HG02623 (cell line): ENCODE results near the gene NDUFS6.
A peak's percentile ranks its signal among the peaks of the same experiment; 100 is the strongest.
"Not testable (repeated sequence)": the region's sequence is repeated elsewhere in the genome, so short reads cannot be mapped to it uniquely, and the experiment has no call there.

Experiments used
- ATAC-seq: cut with Tn5 transposase; IDR thresholded peaks from one replicate; pipeline ENCODE4 v1.9.1; 2021; ENCODE audit warnings: moderate library complexity; ENCODE audit not compliant: unreplicated experiment

The NDUFS6 gene

DNA sequence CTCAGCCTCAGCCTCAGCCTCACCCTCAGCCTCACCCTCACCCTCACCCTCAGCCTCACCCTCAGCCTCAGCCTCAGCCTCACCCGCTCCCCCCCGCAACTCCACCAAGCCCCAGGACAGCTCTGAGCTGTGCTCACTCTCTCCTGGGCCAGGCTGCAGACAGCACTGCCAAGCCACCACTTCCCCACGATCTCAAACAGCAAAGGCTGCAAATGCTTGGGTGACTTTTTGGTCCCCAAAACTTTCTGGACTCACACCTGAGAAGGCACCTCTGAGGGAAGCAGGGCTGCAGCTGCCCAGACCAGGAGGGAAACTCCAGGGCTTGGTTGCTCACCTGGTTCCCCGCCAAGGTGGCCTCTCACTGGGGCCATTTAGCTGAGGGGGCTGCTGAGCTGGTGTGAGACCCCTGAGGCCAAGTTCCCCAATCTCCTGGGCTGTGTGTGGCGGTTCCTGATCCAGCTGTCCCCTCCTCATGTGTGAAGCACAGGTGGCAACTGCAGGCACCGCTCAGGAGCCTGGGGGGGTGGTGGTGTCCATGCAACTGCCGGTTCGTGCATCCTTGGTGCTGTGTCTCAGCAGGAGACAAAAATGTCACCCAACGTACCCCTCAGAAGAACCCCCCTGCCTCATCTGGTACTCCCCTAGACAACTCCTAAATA is 19.4 kb upstream of the NDUFS6 start:
- no peak for ATAC-seq

DNA sequence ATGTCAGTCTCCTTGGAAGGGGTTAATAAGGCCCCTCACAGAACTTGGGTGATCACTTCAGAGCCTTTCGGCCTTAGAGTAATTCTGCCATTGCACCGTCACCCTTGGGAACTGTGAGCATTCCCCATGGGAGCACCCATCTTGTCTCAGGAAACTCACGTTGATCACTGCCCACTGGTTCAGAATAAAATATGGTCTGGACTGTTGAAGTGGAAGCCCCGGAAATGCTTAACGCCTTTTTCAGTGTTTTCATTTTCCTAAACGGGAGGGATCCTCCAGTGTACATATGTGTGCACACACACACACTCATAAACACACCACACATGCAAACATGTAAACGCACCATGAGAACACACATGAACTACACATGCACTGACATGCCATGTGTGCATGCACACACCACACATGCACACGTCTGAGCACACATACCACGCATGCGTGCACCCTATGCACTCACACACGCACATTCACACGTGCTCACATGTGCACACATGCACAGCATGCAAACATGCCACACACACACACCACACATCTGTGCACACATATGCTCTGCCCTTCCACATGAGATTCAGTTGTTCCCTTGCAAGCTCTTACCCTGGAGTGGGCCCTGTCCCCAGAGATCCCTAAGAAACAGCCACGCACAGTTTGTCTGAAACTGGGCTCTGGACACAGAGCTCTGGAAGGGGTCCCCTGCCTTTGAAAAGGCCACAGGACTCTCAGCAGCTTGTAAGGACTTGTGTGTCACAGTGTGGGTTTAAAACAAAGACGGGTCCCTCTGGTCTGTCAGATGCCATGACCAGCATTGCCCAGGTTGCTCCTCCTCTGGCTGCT is 18.6 kb upstream of the NDUFS6 start:
- no peak for ATAC-seq

DNA sequence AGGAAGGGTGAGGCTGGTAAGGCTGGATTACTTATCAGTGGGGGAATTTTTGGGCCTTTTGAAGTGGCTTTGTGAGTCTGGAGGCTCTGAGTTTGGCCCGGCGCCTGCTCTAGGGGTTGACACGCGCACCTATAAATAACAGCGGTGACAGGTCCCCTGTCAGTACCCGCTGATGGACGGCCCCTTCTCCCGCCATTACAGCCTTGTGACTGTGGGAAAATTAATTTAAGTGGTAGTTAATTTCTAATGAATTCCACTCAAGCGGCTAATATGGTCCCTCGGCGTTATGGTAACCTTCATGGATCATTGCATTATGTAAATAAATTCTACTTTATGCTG is 18.0 kb upstream of the NDUFS6 start:
- ATAC-seq = peak; percentile 70

DNA sequence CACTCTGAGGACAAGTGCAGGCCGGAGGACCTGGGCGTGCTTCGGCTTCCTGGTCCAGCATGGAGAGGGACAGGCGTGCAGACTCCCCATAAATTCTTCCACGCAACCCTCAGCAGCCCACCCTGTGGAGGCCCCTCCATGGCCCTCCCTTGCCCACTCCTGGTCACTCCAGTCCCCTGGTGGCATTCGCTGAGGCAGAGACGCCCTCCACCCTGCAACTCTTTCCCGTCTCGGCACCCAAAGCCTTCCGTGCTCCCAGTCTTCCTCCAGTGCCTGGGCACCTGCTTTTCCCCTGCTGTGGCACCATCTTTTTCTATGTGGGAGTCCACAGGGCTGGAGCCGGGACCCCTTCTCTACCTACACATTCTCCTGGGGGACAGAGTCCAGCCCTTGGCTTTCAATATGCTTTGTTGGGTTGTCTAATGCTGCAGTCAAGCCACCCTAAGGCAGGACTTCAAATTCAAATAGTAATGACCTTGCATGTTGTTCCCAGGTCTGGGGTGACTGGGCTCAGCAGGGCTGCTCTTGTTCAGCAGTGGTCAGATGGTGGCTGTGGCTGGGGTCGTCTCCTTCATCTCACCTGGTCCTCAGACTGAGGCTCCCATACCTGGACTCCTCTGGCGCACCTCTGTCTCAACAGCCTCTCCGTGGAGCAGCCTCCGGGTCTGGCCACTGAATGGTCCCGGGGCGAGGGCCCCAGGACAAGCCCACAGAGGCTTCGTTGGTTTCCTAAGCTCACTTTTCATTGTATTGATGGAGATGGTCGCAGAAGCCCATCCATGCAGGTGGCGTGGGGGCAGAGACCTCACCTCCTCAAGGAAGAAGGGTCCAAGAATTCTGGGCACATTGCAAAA is 16.8 kb upstream of the NDUFS6 start:
- no peak for ATAC-seq

DNA sequence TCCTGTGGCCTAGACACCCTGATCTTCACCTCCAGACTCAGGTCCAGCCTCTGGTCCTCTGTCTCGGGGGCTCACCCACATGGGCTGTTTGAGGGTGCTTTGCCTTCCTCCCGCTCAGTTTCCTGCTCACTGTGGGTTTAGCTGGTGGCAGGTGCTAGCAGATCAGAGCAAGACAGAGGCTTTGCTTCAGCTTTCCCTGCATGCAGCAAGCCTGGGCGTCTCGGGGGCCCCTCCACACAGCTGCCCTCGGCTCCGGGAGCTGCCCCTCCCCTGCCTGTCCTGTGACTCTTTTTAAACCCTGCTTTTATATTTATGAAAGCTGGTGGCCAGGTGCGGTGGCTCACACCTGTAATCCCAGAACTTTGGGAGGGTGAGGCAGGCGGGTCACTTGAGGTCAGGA is 16.1 kb upstream of the NDUFS6 start:
- no peak for ATAC-seq

DNA sequence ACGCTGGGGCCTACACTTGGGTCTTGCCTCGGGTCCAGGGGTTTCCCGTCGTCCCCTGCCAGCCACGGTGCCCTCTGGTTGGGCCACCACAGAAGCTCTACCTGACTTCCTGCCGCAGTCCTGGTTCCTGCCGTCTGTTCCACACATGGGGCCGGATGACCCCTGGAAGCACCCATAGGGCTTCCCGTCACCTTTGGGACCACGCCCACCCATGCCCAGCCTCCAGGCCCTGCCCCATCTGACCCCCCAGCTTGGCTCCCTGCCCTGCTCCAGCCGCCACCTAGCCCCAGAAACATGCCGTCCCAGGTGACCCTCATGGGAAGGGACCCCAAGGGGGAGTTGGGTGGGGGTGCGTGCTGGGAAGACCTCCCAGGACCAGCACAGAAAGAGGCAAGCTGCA is 15.2 kb upstream of the NDUFS6 start:
- no peak for ATAC-seq

DNA sequence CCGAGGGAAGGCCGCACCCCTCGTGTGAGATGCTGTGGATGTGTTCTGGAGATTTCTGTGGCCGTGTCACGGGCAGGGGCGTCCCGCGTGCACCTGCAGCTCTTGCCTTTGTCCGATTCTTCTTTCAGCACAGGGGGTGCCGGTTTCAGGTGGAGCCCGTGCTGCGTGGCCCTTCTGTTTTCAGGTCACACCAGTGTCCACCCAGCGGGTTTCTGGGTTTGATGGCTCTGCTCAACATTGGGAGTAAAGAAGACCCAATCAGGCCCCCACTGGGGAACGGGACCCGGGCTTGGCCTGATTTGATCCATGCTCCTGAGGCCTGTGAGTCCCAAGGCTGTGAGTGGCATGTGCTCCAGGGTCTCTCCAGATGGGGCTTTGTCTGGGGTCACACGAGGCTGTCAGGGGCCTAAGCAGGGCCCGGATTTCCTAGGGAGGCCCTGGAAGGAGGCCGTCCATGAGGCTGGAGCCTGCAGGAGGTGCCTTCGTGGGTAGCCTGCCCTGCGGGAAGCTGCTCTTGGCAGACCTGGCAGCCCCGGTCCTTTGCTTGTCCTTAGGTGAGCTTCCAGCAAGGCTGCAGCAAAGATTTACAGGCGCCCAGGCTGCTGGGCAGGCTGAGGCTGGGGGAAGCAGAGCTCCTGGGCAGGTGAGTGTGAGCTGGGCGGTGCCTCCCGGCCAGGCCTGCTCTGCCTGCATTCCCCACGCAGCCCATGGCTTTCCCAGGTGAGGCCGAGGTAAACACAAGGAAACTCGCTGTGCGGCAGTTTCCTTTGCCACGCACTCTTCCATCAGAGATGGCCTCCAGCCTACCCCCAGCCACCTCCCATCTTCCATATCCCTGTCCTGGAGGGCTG is 14.4 kb upstream of the NDUFS6 start:
- ATAC-seq = no peak

DNA sequence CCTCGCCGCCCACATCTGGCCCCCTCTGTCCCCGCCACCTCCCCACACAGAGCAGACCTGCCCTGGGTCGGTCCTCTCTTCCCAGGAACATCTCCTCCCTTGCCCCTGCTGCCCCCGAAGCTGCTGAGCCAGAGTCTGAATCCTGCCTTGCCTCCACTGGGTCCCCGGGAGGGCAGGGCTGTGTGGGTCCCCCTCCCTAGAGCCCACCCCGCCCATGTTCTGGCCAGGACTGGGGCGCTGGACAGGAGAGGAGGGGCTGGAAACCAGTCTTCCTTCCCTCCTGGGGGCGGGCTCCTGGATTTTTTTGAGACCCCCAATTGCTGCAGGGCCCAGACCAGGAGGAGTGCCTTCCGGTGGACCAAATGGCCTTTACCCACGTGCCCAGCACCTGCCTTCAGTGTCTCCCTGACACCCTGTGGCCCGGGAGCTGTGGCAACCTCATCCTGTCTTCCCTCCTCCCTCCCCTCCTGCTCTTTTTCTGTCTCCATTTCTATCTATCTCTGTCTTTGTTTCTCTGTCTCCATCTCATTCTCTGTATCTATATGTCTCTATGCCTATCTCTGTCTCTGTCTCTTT is 13.6 kb upstream of the NDUFS6 start:
- no peak for ATAC-seq

DNA sequence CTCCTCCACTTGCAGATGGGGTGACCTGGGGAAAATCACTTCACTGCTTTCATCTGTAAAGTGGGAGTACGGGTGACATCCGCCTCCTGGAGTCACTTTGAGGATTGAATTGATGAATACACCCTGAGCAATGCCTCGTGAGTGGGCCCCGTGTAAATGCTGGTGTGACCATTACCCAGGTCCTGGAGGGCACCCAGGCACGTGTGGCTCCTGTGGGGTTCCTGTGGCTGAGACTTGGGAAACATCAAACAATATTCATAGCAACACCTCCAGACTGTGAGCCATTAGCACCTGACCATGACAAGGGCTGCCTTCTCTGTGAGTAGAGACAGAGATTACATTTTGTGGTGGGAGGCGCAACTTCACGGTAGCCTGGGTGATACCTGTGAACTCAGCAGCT is 13.0 kb upstream of the NDUFS6 start:
- ATAC-seq = no peak

DNA sequence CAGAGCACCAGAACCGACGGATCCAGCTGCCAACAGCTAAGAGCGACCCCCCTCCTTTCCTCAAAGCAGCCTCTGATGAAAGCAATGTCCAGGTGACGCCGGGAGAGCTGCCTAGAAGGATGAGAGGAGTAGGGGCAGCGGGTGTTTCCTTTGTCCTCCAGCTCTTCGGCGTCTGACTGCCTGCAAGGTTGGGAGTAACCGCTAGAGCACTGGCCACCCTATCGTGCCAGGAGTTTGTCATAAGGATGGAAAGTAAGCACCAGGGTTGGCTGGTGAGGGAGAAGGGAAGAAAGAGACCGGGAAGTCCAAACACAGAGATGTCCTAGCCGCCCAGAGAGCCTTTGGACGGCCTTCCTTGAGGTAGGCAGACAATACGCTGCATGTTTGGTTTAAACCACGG is 12.4 kb upstream of the NDUFS6 start:
- no peak for ATAC-seq

DNA sequence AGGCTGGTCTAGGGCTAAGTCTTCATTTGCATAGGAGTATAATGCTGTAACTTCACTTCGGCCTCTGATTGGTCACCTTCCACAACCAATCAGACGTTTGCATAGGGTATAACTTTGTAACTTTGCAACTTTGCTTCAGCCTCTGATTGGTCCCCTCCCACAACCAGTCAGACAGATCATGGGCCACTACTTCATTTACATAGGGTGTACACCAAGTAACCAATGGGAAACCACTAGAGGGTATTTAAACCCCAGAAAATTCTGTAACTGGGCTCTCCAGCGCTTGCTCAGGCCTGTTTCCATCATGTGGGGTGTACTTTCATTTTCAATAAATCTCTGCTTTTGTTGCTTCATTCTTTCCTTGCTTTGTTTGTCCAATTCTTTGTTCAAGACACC is 11.8 kb upstream of the NDUFS6 start:
- ATAC-seq = not testable (repeated sequence)

DNA sequence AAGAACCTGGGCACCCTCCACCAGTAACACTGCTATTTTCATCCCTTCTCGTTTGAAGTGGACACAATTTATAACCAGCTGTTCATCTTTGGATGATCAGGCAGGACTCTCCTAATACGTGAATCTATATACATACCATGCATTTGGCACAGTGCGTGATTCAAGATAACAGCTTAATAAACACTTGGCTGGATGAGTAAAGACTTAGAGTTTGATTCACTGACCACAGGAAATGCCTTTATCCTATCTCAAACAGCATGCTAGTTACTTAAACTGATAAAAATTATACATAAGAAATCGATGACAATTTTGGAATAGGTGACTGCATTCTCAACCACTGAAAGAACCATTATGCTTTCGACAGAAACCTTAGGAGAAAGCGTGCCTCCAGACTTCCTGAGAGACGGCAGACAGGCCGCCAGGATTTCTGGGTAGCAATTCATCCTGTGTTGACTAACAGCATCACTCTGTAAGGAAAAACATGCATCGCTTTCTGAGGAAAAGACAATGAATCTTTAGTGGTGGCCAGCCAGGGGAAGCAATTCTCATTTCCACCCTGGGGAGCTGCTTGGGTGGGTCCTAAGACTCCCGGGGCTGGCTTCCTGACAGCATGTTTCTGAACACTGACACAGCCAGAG is 11.3 kb upstream of the NDUFS6 start:
- ATAC-seq = no peak

DNA sequence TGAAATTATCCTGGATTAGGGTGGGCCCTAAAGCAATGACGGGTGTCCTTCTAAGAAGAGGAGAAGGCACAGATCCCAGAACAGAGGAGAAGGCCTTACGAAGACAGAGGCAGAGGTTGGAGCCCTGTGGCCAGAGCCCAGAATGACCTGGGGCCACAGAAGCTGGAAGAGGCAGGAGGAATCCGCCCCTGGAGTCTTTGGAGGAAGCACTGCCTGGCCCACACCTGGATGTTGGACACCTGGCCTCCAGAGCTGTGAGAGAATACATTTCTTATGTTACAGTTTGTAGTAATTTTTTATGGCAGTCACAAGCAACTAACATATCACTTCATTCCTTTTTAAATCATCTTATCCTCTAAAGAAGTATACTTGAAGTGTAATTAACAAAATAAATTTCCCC is 10.0 kb upstream of the NDUFS6 start:
- ATAC-seq = no peak

DNA sequence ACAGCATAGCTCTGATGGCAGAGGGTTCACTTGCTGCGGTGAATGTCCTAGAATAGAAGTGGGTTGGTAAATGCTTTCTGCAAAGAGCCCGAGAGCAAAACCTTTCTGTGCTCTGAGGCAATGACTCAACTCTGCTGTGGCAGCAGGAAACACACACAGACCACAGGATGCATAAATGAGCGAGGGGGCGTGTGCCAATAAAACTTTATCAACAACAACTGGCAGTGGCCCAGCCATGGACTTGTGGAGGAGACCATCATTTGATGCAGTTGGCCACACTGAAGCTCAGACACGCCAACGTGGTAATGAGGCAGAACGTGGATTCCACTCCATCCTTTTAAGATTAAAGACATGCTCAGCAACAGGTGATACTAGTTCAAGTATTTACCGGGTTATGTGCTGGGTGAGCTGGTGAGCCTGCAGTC is 8.4 kb upstream of the NDUFS6 start:
- peak; percentile 95 for ATAC-seq

DNA sequence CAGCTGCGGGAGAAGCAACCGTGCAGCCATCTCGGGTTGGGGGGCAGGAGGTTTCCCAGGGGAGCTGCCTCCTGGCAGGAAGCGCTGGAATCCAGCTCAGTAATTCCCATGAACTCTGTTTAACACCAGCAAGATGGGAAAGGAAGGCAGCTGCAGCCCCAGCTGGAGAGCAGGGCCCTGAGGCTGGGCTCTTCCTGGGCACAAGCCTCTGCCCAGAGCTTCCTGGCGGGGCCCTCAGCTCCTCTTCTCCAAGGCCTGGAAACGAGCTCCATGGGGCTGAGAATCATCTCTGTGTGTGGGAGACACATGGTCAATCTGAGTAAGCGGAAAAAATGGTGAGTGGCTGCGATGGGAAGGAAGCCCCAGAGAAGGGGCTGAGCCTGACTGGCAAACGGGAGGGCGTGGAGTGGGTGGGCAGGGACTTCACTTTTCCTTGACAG is 7.9 kb upstream of the NDUFS6 start:
- no peak for ATAC-seq

DNA sequence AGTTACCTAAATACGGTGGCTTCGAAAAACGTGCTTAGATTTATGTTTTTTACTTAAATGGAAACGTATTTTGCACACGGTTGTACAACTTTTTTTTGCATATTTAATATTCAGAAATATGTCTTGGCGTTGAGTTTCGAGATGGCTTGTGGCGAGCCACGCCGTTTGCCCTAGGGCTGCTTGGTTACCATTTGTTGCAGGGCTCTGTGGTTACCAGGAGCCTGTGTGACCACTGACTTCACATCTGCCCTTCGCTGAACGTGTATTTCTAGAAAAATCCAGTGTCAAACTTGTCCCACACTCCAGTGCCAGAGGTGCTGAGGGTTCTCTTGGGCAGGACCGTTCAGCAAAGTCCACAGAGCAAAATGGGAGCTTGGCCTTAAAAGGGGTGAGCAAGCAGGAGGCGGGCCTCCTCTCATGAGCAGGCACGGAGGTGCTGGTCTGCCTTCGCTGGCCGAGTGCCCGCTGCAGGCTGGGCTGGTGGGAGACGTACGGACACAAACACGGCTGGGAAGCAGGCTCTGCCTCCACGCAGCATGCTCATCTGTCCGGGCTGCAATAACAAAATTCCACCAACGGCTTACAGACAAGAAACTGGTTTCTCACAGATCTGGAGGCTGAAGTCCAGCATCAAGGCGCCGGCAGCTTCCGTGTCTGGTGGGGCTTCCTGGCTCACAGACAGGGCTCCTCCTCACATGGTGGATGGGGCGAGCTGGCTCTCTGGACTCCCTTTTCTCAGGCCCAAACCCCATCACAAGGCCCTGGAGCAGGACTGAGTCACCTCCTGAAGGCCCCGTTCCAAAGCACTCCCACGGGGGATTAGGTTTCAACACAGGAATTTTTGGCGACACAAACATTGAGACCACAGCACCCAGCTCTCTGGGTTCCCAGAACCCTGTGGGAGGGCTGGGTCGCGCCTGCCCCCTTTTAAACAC is 7.0 kb upstream of the NDUFS6 start:
- ATAC-seq = no peak

DNA sequence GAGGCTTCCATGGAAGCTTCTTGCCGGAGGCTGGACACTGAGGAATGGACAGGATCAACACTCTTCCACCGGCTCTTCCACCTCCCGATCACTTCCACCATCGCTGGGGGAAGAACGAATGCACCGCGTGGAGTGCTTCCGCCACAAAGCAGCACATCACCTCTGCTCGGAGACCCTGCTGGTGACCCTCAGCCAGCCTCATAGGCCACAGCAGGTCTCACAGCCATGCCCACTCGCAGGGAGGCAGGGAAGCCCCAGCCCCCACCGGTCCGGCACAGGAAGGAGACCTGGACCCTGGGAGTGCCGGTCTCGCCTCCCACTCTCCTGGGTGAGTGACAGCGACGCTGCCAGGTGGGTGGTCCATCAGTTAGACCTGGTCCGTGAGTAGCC is 6.3 kb upstream of the NDUFS6 start:
- ATAC-seq = no peak

DNA sequence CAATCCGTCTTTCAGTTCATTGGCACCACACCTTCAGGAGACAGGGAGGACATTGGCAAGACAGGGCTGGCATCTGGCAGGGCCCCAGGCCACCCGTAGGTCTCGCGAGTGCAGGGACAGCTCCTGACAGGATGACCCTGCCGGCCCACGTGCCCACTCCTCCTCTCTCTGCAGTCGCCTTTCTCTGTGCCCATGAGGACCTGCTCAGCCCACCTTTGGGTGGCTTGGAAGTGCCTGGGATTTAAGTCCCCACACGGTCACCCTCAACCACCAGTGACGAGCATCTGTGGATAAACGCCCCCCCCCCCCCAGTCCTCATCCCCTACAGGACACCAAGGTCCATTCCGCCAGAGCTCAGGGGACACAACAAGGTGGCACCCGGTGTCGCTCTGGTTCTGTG is 5.7 kb upstream of the NDUFS6 start:
- no peak for ATAC-seq

DNA sequence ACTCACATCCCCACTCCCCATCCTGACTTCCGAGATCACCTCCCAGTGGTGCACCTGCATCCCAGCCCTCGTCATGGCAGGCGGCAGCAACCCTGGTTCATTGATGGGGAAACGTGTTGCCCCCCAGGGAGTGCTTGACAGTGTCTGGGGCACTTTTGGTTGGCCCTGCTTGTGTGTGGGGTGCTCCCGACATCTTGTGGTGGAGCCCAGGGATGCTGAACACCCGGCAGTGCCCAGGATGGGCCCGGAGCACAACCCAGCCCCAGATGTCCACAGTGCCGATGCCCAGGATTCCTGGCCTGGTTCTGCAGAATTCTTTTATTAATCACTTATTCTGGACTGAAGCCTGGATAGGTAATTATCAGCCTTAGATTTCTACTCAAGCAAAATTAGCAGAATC is 5.3 kb upstream of the NDUFS6 start:
- ATAC-seq = no peak
